Measurements from ENCODE around the gene JAKMIP3. TPM values are rescaled to one million over a fixed set of nuclear protein-coding genes. Genes with fewer than 3 reads are reported as not detected.
"Not testable (repeated sequence)": the region's sequence is repeated elsewhere in the genome, so short reads cannot be mapped to it uniquely, and the experiment has no call there.

Gene JAKMIP3
- total RNA-seq, 1 donor from 2014 or later: 1.7 TPM

- no peak for DNase-seq
- no peaks in the 10 kb centered on the region for H3K36me3 ChIP-seq
- TF ChIP-seq CTCF (IDR thresholded peaks at IDR 0.05; ENCODE audit: borderline replicate concordance): no peak
- no peak overlapping the region for H3K4me3 ChIP-seq
- peaks cover 21% of the 10 kb centered on the region for H3K9me3 ChIP-seq (replicated peaks)
- H3K4me1 ChIP-seq: no peaks in the 10 kb centered on the region
- H3K27me3 ChIP-seq (ENCODE audit: low read depth): no peaks in the 10 kb centered on the region
- intact Hi-C loops (cut with micrococcal nuclease): no loop called here
- H3K27ac ChIP-seq (replicated peaks): no peak overlapping the region
These were observed 11.3 kb downstream of the JAKMIP3 start for GRCh38 chr10:132077091-132077490.

GRCh38 chr10:132078746-132079345 is 13.1 kb downstream of the JAKMIP3 start:
- Histone ChIP-seq H3K27ac (replicated peaks) (no peak overlapping the region), H3K9me3 (replicated peaks) (peaks cover 9% of the 10 kb centered on the region), H3K27me3 (ENCODE audit: low read depth) (no peaks in the 10 kb centered on the region), H3K4me1 (no peaks in the 10 kb centered on the region), H3K36me3 (no peaks in the 10 kb centered on the region), H3K4me3 (no peak overlapping the region)
- intact Hi-C loops (cut with micrococcal nuclease): no loop called here
- no peak for DNase-seq
- no peak for TF ChIP-seq CTCF (IDR thresholded peaks at IDR 0.05; ENCODE audit: borderline replicate concordance)

DNA sequence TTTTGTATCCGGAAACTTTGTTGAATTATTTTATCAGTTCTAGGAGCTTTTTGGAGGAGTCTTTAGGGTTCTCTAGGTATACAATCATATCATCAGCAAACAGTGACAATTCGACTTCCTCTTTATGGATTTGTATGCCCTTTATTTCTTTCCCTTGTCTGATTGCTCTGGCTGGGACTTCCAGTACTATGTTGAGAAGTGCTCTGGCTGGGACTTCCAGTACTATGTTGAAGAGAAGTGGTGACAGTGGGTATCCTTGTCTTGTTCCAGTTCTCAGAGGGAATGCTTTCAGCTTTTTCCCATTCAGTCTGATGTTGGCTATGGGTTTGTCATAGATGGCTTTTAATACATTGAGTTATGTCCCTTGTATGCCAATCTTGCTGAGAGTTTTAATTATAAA is 18.6 kb downstream of the JAKMIP3 start:
- H3K4me3 ChIP-seq; H3K9me3 ChIP-seq (replicated peaks); H3K27me3 ChIP-seq (ENCODE audit: low read depth); H3K27ac ChIP-seq (replicated peaks); H3K4me1 ChIP-seq; intact Hi-C loops (cut with micrococcal nuclease); DNase-seq; H3K36me3 ChIP-seq: not testable (repeated sequence)

DNA sequence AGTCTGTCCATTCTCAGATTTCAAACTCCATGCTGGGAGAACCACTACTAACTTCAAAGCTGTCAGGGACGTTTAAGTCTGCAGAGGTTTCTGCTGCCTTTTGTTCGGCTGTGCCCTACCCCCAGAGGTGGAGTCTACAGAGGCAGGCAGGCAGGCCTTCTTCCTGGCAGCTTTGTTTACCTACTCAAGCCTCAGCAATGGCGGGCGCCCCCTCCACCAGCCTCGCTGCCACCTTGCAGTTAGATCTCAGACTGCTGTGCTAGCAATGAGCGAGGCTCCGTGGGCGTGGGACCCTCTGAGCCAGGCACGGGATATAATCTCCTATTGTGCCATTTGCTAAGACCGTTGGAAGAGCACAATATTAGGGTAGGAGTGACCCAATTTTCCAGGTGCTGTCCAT is 27.5 kb downstream of the JAKMIP3 start:
- H3K9me3 ChIP-seq (replicated peaks); H3K27ac ChIP-seq (replicated peaks); H3K4me3 ChIP-seq; DNase-seq; H3K36me3 ChIP-seq; intact Hi-C loops (cut with micrococcal nuclease); H3K27me3 ChIP-seq (ENCODE audit: low read depth): not testable (repeated sequence)
- peaks cover 11% of the 10 kb centered on the region for H3K4me1 ChIP-seq

GRCh38 chr10:132094581-132095234 is 29.0 kb downstream of the JAKMIP3 start:
- H3K4me1 ChIP-seq: peaks cover 11% of the 10 kb centered on the region
- no peak for TF ChIP-seq CTCF (IDR thresholded peaks at IDR 0.05; ENCODE audit: borderline replicate concordance)
- no peaks in the 10 kb centered on the region for H3K9me3 ChIP-seq (replicated peaks)
- no peaks in the 10 kb centered on the region for H3K27me3 ChIP-seq (ENCODE audit: low read depth)
- H3K4me3 ChIP-seq: no peak overlapping the region
- intact Hi-C loops (cut with micrococcal nuclease): no loop called here
- H3K36me3 ChIP-seq: no peaks in the 10 kb centered on the region
- no peak overlapping the region for H3K27ac ChIP-seq (replicated peaks)
- DNase-seq: no peak

DNA sequence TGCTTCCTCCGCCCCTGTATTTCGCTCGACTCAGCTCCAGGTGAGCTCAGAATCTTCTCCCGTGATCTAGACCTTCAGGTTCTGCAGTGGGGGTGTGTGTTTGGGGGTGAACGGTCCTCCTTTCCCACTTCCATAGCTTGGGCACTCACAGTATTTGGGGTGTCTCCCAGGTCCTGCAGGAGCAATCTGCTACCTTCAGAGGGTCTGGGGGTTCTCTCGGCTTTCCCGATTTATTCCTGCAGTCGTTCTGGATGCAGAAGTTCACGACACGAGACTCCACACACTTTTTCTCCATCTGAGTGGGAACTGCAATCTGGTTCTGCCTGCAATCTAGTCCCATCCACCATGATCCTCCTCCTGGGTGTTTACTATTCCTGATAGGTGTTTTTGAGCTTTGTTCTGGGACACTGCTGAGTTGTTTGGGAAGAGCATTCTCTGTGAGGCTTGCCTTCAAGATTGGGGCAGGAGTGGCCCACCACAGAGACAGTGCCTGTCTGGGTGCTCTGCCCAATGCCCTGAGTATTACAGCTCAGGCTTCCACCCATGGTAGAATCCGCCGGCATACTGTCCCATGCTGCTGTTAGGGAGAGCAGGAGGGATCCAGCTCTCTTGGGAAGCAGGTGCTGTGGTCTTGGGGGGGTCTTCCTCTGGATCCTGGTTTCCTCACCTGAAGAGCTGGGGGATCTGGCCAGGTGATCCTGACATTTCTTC is 29.8 kb downstream of the JAKMIP3 start:
- Histone ChIP-seq H3K4me1 (peaks cover 11% of the 10 kb centered on the region), H3K4me3 (no peak overlapping the region), H3K27ac (replicated peaks) (no peak overlapping the region), H3K36me3 (no peaks in the 10 kb centered on the region), H3K27me3 (ENCODE audit: low read depth) (no peaks in the 10 kb centered on the region), H3K9me3 (replicated peaks) (no peaks in the 10 kb centered on the region)
- TF ChIP-seq CTCF (IDR thresholded peaks at IDR 0.05; ENCODE audit: borderline replicate concordance): no peak
- DNase-seq: no peak
- intact Hi-C loops (cut with micrococcal nuclease): no loop called here
